RWPE2 (cell line): ENCODE results near the gene VPREB1.

Source experiments
- ATAC-seq: fragments of 200-7000 bp; cut with Tn5 transposase; 3 replicates; pipeline ENCODE4 v1.9.1; 2021; ENCODE audit warnings: low read depth
- DNase-seq: peaks from one replicate; pipeline ENCODE4 v3.0.0-alpha.2; 2020; ENCODE audit warnings: low spot score
- H3K27ac ChIP-seq: fragments of 450-650 bp; 2 replicates; pipeline ENCODE4 v1.5.1; 2017; ENCODE audit warnings: mild to moderate bottlenecking; ENCODE audit not compliant: poor library complexity, severe bottlenecking
- H3K27me3 ChIP-seq: fragments of 250-450 bp; sonication (Bioruptor Pico); 2 replicates; pipeline ENCODE4 v1.5.1; 2021; ENCODE audit warnings: mild to moderate bottlenecking, moderate library complexity; ENCODE audit not compliant: insufficient read depth, poor library complexity, severe bottlenecking
- H3K36me3 ChIP-seq: fragments of 250-450 bp; sonication (Bioruptor Pico); 2 replicates; pipeline ENCODE4 v1.5.1; 2020; ENCODE audit warnings: low read depth, mild to moderate bottlenecking, moderate library complexity
- H3K4me1 ChIP-seq: fragments of 250-450 bp; sonication (Bioruptor Pico); 2 replicates; pipeline ENCODE4 v1.5.1; 2021; ENCODE audit warnings: mild to moderate bottlenecking, moderate library complexity; ENCODE audit not compliant: insufficient read depth, poor library complexity, severe bottlenecking
- H3K4me3 ChIP-seq: fragments of 250-450 bp; sonication (Bioruptor Pico); 2 replicates; pipeline ENCODE4 v1.5.1; 2021; ENCODE audit warnings: mild to moderate bottlenecking, moderate library complexity; ENCODE audit not compliant: severe bottlenecking
- H3K9me3 ChIP-seq: fragments of 250-450 bp; sonication (Bioruptor Pico); 2 replicates; pipeline ENCODE4 v1.5.1; 2021; ENCODE audit warnings: mild to moderate bottlenecking, moderate library complexity; ENCODE audit not compliant: severe bottlenecking
- CTCF ChIP-seq: fragments of 450-650 bp; IDR thresholded peaks from one replicate; pipeline ENCODE4 v1.5.1; 2017; ENCODE audit warnings: mild to moderate bottlenecking, moderate library complexity; ENCODE audit not compliant: poor library complexity, severe bottlenecking

Gene VPREB1

GRCh38 chr22:22214819-22215329, 29.7 kb upstream of the VPREB1 start:
- ATAC-seq (no peak), DNase-seq (no peak)
- H3K4me3 ChIP-seq = no peak overlapping the region
- H3K27ac ChIP-seq = no peak overlapping the region
- no peaks in the 10 kb centered on the region for H3K27me3 ChIP-seq
- no peaks in the 10 kb centered on the region for H3K9me3 ChIP-seq
- H3K4me1 ChIP-seq = peaks cover 9% of the 10 kb centered on the region
- no peak for TF ChIP-seq CTCF
- H3K36me3 ChIP-seq = no peaks in the 10 kb centered on the region

GRCh38 chr22:22215659-22216449, 28.7 kb upstream of the VPREB1 start:
- ATAC-seq = no peak
- Histone ChIP-seq H3K4me3 (no peak overlapping the region), H3K27ac (no peak overlapping the region), H3K36me3 (no peaks in the 10 kb centered on the region), H3K9me3 (no peaks in the 10 kb centered on the region), H3K4me1 (no peaks in the 10 kb centered on the region), H3K27me3 (no peaks in the 10 kb centered on the region)
- TF ChIP-seq CTCF = no peak
- DNase-seq = no peak

GRCh38 chr22:22216450-22216959, 28.1 kb upstream of the VPREB1 start:
- Histone ChIP-seq H3K9me3 (no peaks in the 10 kb centered on the region), H3K27ac (no peak overlapping the region), H3K4me1 (no peaks in the 10 kb centered on the region), H3K36me3 (no peaks in the 10 kb centered on the region), H3K4me3 (no peak overlapping the region), H3K27me3 (no peaks in the 10 kb centered on the region)
- DNase-seq = no peak
- no peak for ATAC-seq
- TF ChIP-seq CTCF = no peak

- DNase-seq (no peak), ATAC-seq (no peak)
- Histone ChIP-seq H3K4me3 (no peak overlapping the region), H3K4me1 (no peaks in the 10 kb centered on the region), H3K27ac (no peak overlapping the region), H3K36me3 (no peaks in the 10 kb centered on the region), H3K9me3 (no peaks in the 10 kb centered on the region), H3K27me3 (no peaks in the 10 kb centered on the region)
- no peak for TF ChIP-seq CTCF
Measured at GRCh38 chr22:22218302-22218701, 26.3 kb upstream of the VPREB1 start.
